NB4 (cell line): ENCODE results near the gene ADCY1.

Experiments
- DNase-seq: peaks from one replicate; pipeline ENCODE4 v3.0.0; 2010; ENCODE audit warnings: low read depth
- H3K4me3 ChIP-seq: one replicate; pipeline ENCODE4 v1.5.1; 2011; ENCODE audit warnings: mild to moderate bottlenecking, low read depth, low read length, moderate library complexity
- CTCF ChIP-seq: IDR thresholded peaks from one replicate; pipeline ENCODE4 v1.5.1; 2012; ENCODE audit warnings: low read depth, low read length
- MAX ChIP-seq: IDR thresholded peaks from 2 replicates; pipeline ENCODE4 v1.6.1; 2011; ENCODE audit warnings: low read depth, low read length
- MYC ChIP-seq: IDR thresholded peaks from 2 replicates; pipeline ENCODE4 v1.6.1; 2011; ENCODE audit warnings: low read depth, low read length
- POLR2A ChIP-seq: IDR thresholded peaks from 2 replicates; pipeline ENCODE4 v1.6.1; 2011; ENCODE audit warnings: mild to moderate bottlenecking; ENCODE audit not compliant: insufficient read length; ENCODE audit errors: extremely low read depth

ADCY1 gene

GRCh38 chr7:45647967-45648670 lies 74.0 kb downstream of the ADCY1 start:
- TF ChIP-seq MAX, result no peak
- no peak overlapping the region for H3K4me3 ChIP-seq
- no peak for DNase-seq

GRCh38 chr7:45648671-45648995 lies 74.5 kb downstream of the ADCY1 start:
- TF ChIP-seq CTCF, result no peak
- TF ChIP-seq MYC, result no peak
- no peak for TF ChIP-seq MAX
- TF ChIP-seq POLR2A, result no peak
- H3K4me3 ChIP-seq, result no peak overlapping the region
- DNase-seq, result no peak

GRCh38 chr7:45649560-45650346 lies 75.6 kb downstream of the ADCY1 start:
- no peak overlapping the region for H3K4me3 ChIP-seq
- TF ChIP-seq POLR2A (no peak), MYC (no peak), MAX (no peak), CTCF (no peak)

GRCh38 chr7:45650404-45651394 lies 76.5 kb downstream of the ADCY1 start:
- TF ChIP-seq CTCF (no peak), POLR2A (no peak), MAX (no peak), MYC (no peak)
- no peak overlapping the region for H3K4me3 ChIP-seq
- no peak for DNase-seq

More at GRCh38 chr7:45649560-45650346, 75.6 kb downstream of the ADCY1 start:
- no peak for DNase-seq

- TF ChIP-seq CTCF (no peak), POLR2A (no peak), MYC (no peak), MAX (no peak)
- DNase-seq, result no peak
- H3K4me3 ChIP-seq, result no peak overlapping the region
Measured at GRCh38 chr7:45651540-45651939, 77.4 kb downstream of the ADCY1 start.

GRCh38 chr7:45652630-45653029 lies 78.5 kb downstream of the ADCY1 start:
- TF ChIP-seq MAX, result no peak
- no peak for TF ChIP-seq MYC
- no peak for TF ChIP-seq CTCF
- no peak for TF ChIP-seq POLR2A
- H3K4me3 ChIP-seq, result no peak overlapping the region
- DNase-seq, result no peak
